HK-2 (cell line): Measurements from ENCODE around the gene RTRAF.

Source experiments
- DNase-seq: peaks from one replicate; pipeline ENCODE4 v3.0.0-alpha.2; 2018; ENCODE audit not compliant: unreplicated experiment

The RTRAF gene

GRCh38 chr14:51989293-51990234 lies at the start of gene RTRAF:
RTRAF (plus strand) TSS chr14:51989546; CDS start chr14:51989640, 94 bp downstream.
- peak; percentile 90 for DNase-seq

- DNase-seq, result no peak
Measured at GRCh38 chr14:51939755-51940301, 49.5 kb upstream of the RTRAF start.

GRCh38 chr14:51942971-51943370 lies 46.4 kb upstream of the RTRAF start:
- no peak for DNase-seq

DNA sequence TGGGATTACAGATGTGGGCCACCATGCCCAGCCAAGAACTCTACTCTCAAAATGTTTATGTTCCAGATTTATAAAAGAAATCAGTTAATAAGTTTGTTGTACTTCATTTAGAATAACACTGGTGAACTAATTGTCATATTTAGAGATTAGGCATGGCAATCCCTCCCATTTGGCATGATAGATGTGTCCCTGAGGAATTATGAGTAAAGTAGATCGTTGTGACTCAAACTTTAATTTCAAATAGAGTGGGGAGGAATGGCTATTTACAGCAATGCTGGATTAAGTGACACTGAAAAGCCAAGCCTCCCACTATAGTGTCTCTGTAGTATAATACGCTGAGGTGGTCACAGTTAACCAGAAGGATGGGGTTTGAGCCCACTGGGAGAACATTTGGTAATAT lies 39.3 kb upstream of the RTRAF start:
- DNase-seq, result no peak

DNA sequence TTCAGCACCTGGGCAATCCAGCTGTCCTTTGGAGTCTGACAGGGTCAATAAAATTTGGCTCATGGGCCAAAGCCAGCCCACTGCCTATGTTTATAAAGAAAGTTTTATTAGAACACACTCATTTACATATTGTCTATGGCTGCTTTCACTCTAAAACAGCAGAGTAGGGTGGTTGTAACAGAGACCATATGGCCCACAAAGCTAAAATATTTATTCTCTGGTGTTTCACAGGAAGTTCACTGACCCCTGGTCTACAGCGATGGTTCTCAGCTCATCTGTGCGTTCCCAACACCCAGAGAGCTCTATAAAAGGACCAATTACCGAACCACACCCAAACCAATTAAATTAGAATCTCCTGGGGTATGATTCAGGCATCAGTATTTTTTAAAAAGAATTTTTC lies 37.7 kb upstream of the RTRAF start:
- no peak for DNase-seq

DNA sequence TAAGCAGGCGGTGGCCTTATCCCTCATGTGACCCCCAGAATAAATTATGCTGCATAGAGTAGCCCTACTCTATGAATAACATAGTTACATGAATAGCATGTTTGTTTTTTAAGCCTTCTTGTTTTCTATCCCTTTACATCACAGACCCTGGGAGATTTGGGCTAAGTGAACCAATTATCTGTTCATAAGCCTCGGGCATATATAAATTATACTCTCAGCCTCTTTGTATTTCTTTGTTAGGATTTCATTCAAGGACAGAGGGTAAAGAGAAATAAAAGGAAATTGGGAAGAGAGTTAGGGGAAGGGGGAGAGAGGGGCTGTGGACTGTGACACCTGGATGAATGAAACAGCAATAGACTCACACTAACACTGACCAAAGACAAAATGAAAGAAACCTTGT lies 35.3 kb upstream of the RTRAF start:
- no peak for DNase-seq

DNA sequence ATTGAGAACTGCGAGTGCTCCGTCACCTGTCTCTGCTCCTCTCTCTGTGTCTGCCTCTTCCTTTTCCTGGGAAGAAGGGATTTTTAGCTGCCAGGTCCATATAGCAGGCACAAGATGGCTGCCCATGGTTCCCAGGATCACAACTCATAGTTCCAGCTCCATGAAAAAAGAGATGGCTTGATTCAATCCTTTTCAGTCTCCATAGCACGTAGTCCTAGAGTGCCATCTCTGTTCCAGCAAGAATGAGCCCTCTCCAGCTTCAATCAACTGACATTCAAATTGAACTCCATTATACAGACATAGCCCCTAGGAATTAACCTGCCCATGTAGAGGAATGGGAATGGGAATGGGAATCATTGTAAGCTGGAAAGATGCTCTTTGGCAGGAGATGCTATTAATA lies 34.7 kb upstream of the RTRAF start:
- no peak for DNase-seq

DNA sequence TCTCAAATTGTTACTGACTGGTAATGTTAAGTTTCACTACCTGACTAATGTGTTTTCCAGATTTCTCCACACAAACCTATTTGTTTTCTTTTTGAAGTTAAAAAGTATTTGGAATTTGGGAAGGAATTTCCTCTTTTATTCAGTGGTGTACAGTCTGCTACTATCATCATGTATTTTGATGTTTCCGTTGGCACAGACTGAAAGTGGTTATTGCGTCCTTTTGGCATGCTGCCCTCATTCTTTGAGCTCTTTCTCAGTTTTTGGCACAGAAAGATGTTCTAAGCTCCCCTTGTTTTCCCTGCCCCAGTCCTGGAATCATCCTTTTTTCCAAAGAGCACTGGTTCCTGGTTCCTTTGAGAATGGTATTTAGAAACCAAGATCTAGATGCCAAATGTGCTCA lies 31.4 kb upstream of the RTRAF start:
- DNase-seq, result no peak

GRCh38 chr14:51959928-51960327 lies 29.4 kb upstream of the RTRAF start:
- no peak for DNase-seq

GRCh38 chr14:51960866-51961265 lies 28.5 kb upstream of the RTRAF start:
- no peak for DNase-seq

DNA sequence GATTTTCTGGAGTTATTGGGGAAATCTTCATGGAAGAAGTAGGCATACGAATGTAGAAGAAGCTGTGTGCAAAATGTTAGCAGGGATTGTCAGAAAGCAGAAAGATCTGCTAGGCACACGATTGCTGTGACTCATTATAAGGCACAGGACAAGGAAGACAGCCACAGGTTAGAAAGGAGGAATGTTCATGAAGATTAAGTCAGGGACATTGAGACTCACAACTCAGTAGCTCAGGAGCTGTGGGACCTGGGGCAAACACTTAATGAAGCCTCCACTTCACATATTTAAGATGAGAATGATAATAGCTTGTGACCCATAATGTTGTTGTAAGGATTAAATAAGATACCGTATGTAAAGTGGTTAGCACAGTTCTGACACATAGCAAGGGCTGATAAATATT lies 26.6 kb upstream of the RTRAF start:
- no peak for DNase-seq

DNA sequence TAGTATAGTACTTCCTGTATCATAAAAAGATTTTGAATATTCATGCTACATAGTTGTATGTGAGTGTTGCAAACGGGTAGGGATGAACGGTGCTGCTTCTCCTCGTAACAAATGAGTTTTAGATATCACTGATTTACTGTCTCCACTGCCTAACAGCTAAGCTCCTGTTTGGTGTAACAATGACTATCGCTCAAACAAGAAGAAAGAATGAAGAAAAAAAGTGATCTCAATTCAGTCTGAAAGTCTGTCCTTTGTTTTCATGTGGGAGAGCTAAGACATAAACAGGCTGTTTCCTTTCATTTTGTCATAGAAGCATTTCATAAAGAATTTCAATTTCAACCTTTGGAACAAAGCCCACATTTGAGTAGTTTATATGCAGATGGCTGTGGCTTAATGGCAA lies 26.1 kb upstream of the RTRAF start:
- no peak for DNase-seq

GRCh38 chr14:51967521-51967920 lies 21.8 kb upstream of the RTRAF start:
- no peak for DNase-seq

DNA sequence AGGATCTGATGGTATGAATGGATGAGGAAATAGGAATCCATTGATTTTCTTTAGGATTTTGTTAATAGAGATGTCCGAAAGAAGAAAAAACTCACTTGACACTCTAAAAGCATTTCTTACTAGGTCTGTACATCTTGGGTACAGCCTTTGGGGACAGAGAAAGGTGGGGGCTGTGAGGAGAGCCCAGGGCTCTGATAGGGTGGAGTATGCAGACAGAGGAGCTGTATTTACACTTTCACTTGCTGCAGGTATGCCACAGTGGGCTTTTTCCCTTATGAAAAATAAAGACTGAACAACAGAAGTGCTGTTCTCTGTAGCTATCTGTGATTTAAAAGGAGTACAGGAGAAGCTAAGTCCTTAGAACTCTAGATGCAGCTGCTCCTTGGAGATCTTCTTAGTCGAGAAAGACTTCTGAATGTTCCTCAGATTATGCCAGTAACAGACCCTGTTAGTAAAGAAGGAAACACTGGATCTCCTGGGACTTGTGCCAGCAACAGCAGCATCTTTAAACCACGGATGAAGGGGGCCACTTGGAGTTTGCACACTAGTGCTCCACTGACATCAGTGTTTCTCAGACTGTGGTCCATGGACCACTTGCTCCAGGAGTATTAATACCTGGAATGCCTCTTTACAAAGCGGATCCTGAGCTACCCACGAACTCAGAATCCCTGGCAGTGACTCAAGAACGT lies 19.4 kb upstream of the RTRAF start:
- DNase-seq, result no peak

GRCh38 chr14:51972566-51972965 lies 16.8 kb upstream of the RTRAF start:
- DNase-seq, result no peak

DNA sequence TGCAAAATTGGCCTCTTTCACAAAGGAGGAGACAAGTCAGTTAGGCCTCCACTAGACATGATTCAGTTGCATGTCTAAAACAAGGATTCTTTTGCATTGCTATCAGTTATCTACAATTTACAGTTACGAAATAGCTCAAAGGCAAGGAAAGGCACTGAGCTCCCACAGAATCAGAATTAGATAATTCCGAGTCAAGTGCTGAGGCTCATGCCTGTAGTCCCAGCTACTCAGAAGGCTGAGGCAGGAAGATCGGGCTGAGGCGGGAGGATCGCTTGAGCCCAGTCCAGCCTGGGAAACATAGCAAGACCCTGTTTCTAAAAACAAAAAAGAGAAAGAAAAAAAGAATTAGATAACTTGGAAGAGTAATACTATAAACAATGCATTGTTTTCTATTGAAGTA lies 12.3 kb upstream of the RTRAF start:
- no peak for DNase-seq

DNA sequence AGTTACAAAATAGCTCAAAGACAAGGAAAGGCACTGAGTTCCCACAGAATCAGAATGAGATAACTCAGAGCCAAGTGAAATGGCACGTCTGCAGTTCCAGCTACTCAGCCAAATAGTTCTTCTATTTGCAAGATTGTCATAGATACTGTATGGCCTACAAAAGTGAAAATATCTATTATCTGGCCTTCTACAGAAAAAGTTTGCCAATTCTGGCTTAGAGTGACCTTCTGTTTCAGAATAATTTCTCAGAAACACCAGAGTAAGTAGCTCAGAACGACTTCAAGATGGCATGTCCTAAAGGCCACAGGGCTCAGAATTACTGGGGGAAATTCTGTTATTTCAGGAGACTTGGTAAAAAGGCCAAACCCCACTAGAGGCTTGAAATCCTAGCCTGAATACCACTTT lies 10.7 kb upstream of the RTRAF start:
- no peak for DNase-seq

DNA sequence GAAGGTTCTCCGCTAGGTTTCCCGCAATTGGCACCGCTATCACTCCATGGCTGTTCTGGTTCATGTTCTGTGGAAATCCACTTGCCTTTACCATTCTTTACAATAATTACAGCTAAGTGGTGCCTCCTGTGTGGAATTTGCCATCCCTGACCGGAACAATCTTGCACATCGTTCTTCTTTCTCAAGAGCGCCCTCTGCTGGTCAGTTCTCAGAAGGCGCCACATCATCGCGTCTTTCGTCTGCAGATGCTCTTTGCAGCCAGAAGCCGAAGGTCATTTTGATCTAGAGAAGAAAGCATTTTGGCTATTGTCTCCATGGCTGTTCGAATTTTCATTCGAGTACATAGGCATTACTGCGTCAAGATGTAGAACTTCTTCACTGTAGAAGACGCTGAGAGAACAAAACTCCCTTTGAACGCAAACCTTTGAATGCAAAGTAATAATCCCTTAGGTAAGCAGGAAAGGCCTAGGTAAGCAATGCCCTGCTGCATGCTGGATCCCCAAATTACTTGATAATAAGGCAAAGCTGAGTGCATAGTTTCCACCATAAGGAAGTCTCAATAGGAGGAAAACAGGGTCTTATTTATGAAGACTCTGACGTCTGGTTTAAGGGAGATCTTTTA lies 10.1 kb upstream of the RTRAF start:
- DNase-seq, result peak; percentile 81

- no peak for DNase-seq
Measured at GRCh38 chr14:51981218-51981854, 8.0 kb upstream of the RTRAF start.

DNA sequence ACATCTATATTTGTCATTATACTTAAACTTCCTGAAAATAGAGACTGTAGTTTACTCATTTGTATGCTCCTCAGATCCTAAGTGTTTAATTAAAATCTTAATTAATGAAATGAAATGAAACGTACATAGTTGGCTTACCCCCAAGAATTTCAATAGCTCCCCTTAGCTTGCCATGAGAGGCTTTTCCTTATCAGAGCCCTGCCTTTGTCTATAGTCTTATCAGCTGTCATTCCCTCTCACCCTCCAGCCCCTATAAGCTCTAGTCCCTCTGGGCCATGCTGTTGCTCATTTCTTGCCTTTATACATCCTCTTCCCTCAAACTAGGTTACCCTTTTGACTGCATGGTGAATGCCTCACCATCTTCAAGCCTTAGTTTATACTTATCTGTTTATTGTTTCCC lies 1.1 kb upstream of the RTRAF start:
- DNase-seq, result no peak

GRCh38 chr14:51990488-51990887 lies 1.1 kb downstream of the RTRAF start:
- DNase-seq, result no peak
